Caco-2 (cell line): Measurements from ENCODE around the gene CALCA. TPM values are rescaled to one million over a fixed set of nuclear protein-coding genes. Genes with fewer than 3 reads are reported as not detected.

Experiments used
- BruUV-seq: library from RNA; stranded (reverse); fragments of 400-500 nt; replicated peaks from 2 replicates; lab custom pipeline; 2021; lab: Mats Ljungman, UMichigan
- CTCF ChIA-PET: fragments of 300-600 bp; sonication (Branson Sonifier 250); formaldehyde crosslinking; loops from one replicate; lab custom pipeline; 2022; ENCODE audit warnings: antibody characterized with exemption; lab: Charles Lee
- POLR2A ChIA-PET: fragments of 300-600 bp; sonication (Branson Sonifier 250); formaldehyde crosslinking; loops from one replicate; lab custom pipeline; 2022; ENCODE audit warnings: antibody characterized with exemption; lab: Charles Lee
- DNase-seq, 2 experiments: peaks; one replicate each; pipeline versions ENCODE4 v3.0.0 to v3.0.0-alpha.2; 2020 to 2022
- H3K27me3 ChIP-seq: replicated peaks from 2 replicates; pipeline ENCODE4 v1.6.0; 2011; ENCODE audit warnings: low read length; ENCODE audit not compliant: control insufficient read depth, insufficient read depth
- H3K36me3 ChIP-seq: 2 replicates; pipeline ENCODE4 v1.5.1; 2011; ENCODE audit warnings: low read length; ENCODE audit not compliant: control insufficient read depth, insufficient read depth
- H3K4me1 ChIP-seq: fragments of 250-450 bp; sonication (Bioruptor Pico); 2 replicates; pipeline ENCODE4 v1.5.1; 2020; ENCODE audit warnings: mild to moderate bottlenecking
- H3K4me3 ChIP-seq: 2 replicates; pipeline ENCODE4 v1.5.1; 2011; ENCODE audit warnings: low read depth, mild to moderate bottlenecking, control low read depth, low read length
- H3K9me3 ChIP-seq: fragments of 250-450 bp; sonication (Bioruptor Pico); 2 replicates; pipeline ENCODE4 v1.5.1; 2020; ENCODE audit warnings: mild to moderate bottlenecking, moderate library complexity
- H3K27ac Mint-ChIP-seq: one replicate; pipeline ENCODE4 v1.8.0; 2022; ENCODE audit warnings: mixed read lengths; ENCODE audit not compliant: unreplicated experiment
- H3K27me3 Mint-ChIP-seq: one replicate; pipeline ENCODE4 v1.8.0; 2022; ENCODE audit warnings: mixed read lengths; ENCODE audit not compliant: insufficient read depth, unreplicated experiment
- H3K36me3 Mint-ChIP-seq: one replicate; pipeline ENCODE4 v1.8.0; 2022; ENCODE audit warnings: mild to moderate bottlenecking, mixed read lengths; ENCODE audit not compliant: insufficient read depth, unreplicated experiment
- H3K4me1 Mint-ChIP-seq: one replicate; pipeline ENCODE4 v1.8.0; 2022; ENCODE audit warnings: low read depth, mixed read lengths; ENCODE audit not compliant: unreplicated experiment
- H3K4me3 Mint-ChIP-seq: one replicate; pipeline ENCODE4 v1.8.0; 2022; ENCODE audit warnings: mild to moderate bottlenecking, moderate library complexity, mixed read lengths; ENCODE audit not compliant: unreplicated experiment
- H3K9me3 Mint-ChIP-seq: one replicate; pipeline ENCODE4 v1.8.0; 2022; ENCODE audit warnings: mixed read lengths; ENCODE audit not compliant: unreplicated experiment
- CTCF ChIP-seq, 2 experiments: fragments of 200-600 bp in 1 of 2; IDR thresholded peaks; 1 replicate in 1 of 2; 2 replicates in 1 of 2; pipeline versions ENCODE4 v1.5.1 to v1.8.0; 2011 to 2022; ENCODE audit warnings: antibody characterized with exemption in 1 of 2, control low read depth in 1 of 2, inconsistent platforms in 1 of 2, low read depth in 1 of 2, low read length in 1 of 2, mild to moderate bottlenecking in 1 of 2, moderate library complexity in 1 of 2; ENCODE audit not compliant: insufficient read depth in 1 of 2, severe bottlenecking in 1 of 2, unreplicated experiment in 1 of 2
- intact Hi-C: fragments of 100-400 bp; cut with micrococcal nuclease; formaldehyde crosslinking; loops from one replicate; pipeline ENCODE4 v1.10.0; 2022; ENCODE audit not compliant: unreplicated experiment
- total RNA-seq: library from RNA; stranded (reverse); gene quantifications from 2 replicates; pipeline ENCODE4 v1.2.3, GENCODE V29; 2022

CALCA gene
- total RNA-seq, 1 experiment from 2014 or later, result not detected

- Histone ChIP-seq H3K9me3 (no peaks in the 10 kb centered on the region), H3K36me3 (no peaks in the 10 kb centered on the region), H3K4me1 (no peaks in the 10 kb centered on the region), H3K27me3 (no peaks in the 10 kb centered on the region), H3K4me3 (no peak overlapping the region)
- no peak for TF ChIP-seq CTCF (IDR thresholded peaks at IDR 0.05; ENCODE audit: insufficient read depth in 1 of 2, low read depth in 1 of 2, low read length in 1 of 2, severe bottlenecking in 1 of 2, unreplicated experiment in 1 of 2)
- intact Hi-C loops, result no loop called here
- no peaks in the 10 kb centered on the region for H3K4me1 Mint-ChIP-seq
- no peaks in the 10 kb centered on the region for H3K36me3 Mint-ChIP-seq
- BruUV-seq, result no TSS peak
- DNase-seq, result no peak
- no peaks in the 10 kb centered on the region for H3K9me3 Mint-ChIP-seq
- ChIA-PET CTCF (no interaction called here), POLR2A (no interaction called here)
- H3K4me3 Mint-ChIP-seq, result no peak overlapping the region
- no peak overlapping the region for H3K27ac Mint-ChIP-seq
- H3K27me3 Mint-ChIP-seq, result peaks cover 7% of the 10 kb centered on the region
These were observed 16.0 kb downstream of the CALCA start for GRCh38 chr11:14956111-14956510.

GRCh38 chr11:14954581-14954980 lies 17.6 kb downstream of the CALCA start:
- Histone ChIP-seq H3K9me3 (no peaks in the 10 kb centered on the region), H3K36me3 (no peaks in the 10 kb centered on the region), H3K27me3 (no peaks in the 10 kb centered on the region), H3K4me1 (no peaks in the 10 kb centered on the region), H3K4me3 (no peak overlapping the region)
- H3K4me3 Mint-ChIP-seq, result no peak overlapping the region
- no TSS peak for BruUV-seq
- DNase-seq, result no peak
- no peak for TF ChIP-seq CTCF (IDR thresholded peaks at IDR 0.05; ENCODE audit: insufficient read depth in 1 of 2, low read depth in 1 of 2, low read length in 1 of 2, severe bottlenecking in 1 of 2, unreplicated experiment in 1 of 2)
- no peaks in the 10 kb centered on the region for H3K36me3 Mint-ChIP-seq
- H3K4me1 Mint-ChIP-seq, result no peaks in the 10 kb centered on the region
- no peak overlapping the region for H3K27ac Mint-ChIP-seq
- H3K27me3 Mint-ChIP-seq, result peaks cover 7% of the 10 kb centered on the region
- CTCF ChIA-PET, result interaction anchor here (1.2 kb wide), 1 partner anchor 46 kb away, joined by 3 read pairs; no protein-coding TSS in a partner anchor
- POLR2A ChIA-PET, result no interaction called here
- no peaks in the 10 kb centered on the region for H3K9me3 Mint-ChIP-seq
- intact Hi-C loops, result no loop called here

GRCh38 chr11:14953904-14954303 lies 18.2 kb downstream of the CALCA start:
- Histone ChIP-seq H3K9me3 (no peaks in the 10 kb centered on the region), H3K4me3 (no peak overlapping the region), H3K27me3 (no peaks in the 10 kb centered on the region), H3K36me3 (no peaks in the 10 kb centered on the region), H3K4me1 (no peaks in the 10 kb centered on the region)
- no TSS peak for BruUV-seq
- Mint-ChIP-seq H3K27ac (no peak overlapping the region), H3K9me3 (no peaks in the 10 kb centered on the region), H3K36me3 (no peaks in the 10 kb centered on the region), H3K4me3 (no peak overlapping the region), H3K27me3 (peaks cover 7% of the 10 kb centered on the region), H3K4me1 (no peaks in the 10 kb centered on the region)
- no peak for TF ChIP-seq CTCF (IDR thresholded peaks at IDR 0.05; ENCODE audit: insufficient read depth in 1 of 2, low read depth in 1 of 2, low read length in 1 of 2, severe bottlenecking in 1 of 2, unreplicated experiment in 1 of 2)
- intact Hi-C loops, result no loop called here
- ChIA-PET POLR2A (no interaction called here), CTCF (interaction anchor here (0.8 kb wide), 1 partner anchor 46 kb away, joined by 3 read pairs; no protein-coding TSS in a partner anchor)
- DNase-seq, result no peak
